Measurements from ENCODE around the gene IRF8.
A peak's percentile ranks its signal among the peaks of the same experiment; 100 is the strongest.
"Not testable (repeated sequence)": the region's sequence is repeated elsewhere in the genome, so short reads cannot be mapped to it uniquely, and the experiment has no call there.

The IRF8 gene

DNA sequence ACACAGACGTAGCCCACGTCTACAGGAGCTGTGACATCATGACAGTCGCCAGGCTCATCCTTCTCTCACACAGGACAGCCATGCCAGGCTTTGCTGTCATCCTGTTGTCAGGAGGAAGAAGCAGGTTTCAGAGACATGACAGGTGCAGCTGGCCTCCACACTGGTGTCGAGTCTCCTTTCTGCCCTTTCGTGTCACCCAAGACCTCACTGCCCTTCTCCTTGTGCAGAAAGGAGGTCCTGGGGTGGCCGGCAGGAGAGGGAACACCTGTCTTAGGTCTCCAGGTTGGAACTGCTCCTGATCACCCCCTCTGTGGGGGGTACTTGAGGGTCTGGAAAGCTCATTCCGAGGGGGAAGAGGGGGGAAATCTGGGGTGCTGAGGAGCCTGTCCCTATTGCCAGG lies 41.6 kb upstream of the IRF8 start:
- Histone ChIP-seq H3K4me3 (no peak overlapping the region), H3K9me3 (peaks cover 3% of the 10 kb centered on the region; the same call in 1 of the 2 replicates), H3K36me3 (no peaks in the 10 kb centered on the region), H3K27ac (no peak overlapping the region), H3K27me3 (no peaks in the 10 kb centered on the region), H4K20me1 (no peaks in the 10 kb centered on the region), H3K4me1 (peaks cover 60% of the 10 kb centered on the region), H3K4me2 (peak overlapping the region; percentile 53; the same call in 1 of the 2 replicates), H3K9ac (no peak overlapping the region)
- TF ChIP-seq Cebpa-rat (IDR thresholded peaks at IDR 0.05): no peak

DNA sequence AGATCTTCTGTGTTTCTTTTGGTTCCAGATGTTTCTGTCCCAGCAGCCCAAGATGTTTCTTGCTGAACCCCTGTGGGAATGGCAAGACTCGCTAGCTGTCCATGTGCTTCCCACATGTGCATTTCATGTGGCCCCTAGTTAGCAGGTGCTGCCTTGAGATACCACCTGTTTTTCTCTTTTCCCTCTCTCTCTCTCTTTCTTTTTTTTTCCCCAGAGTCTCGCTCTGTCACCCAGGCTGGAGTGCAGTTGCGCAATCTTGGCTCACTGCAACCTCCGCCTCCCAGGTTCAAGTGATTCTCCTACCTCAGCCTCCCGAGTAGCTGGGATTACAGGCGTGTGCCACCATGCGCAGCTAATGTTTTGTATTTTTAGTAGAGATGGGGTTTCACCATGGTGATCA lies 40.4 kb upstream of the IRF8 start:
- Histone ChIP-seq H3K4me2 (peak overlapping the region; percentile 53), H3K4me1 (peaks cover 61% of the 10 kb centered on the region)
- H3K4me3 ChIP-seq, H3K27ac ChIP-seq, H3K36me3 ChIP-seq, H4K20me1 ChIP-seq, H3K9me3 ChIP-seq, H3K9ac ChIP-seq, H3K27me3 ChIP-seq: not testable (repeated sequence)
- TF ChIP-seq Cebpa-rat (IDR thresholded peaks at IDR 0.05): peak; percentile 95

DNA sequence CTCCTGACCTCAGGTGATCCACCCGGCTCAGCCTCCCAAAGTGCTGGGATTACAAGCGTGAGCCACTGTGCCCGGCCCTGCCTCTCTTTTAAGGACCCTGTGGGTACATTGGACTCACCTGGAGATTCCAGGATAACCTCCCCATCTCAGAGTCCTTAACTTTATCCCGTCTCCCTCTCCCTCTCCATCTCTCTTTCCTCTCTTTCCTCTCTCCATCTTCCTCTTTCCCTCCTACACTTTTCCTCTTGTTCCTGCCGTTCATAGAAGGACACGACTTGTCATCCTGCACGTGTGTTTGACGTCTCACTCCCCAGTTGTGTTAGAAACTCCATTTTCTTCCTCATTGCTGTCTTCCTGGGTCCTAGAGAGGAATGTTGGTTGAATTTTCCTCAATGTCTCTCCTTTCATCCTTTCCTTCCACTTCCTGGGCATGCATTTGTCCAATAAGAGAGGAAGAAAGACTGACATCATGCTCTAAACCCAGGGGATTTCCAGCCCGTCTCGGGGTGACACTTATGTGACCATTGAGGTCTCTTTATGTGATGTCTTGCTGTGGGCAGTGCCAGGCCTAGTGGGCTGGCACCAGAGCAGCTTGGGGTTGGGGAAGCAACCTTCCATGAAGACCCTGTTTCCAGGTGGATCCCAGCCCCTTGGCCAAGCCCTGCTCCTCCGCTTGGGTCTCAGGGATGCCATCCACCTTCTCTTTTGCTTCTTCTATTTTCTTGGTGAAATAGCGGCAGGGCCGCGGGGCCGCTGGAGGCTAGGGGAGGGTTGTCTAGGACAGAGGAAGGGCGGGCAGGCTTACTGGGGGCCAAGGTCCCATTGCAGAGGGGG lies 39.8 kb upstream of the IRF8 start:
- Histone ChIP-seq H3K4me2 (peak overlapping the region; percentile 53), H3K9ac (no peak overlapping the region; the same call in 1 of the 2 replicates), H3K27me3 (no peaks in the 10 kb centered on the region)

DNA sequence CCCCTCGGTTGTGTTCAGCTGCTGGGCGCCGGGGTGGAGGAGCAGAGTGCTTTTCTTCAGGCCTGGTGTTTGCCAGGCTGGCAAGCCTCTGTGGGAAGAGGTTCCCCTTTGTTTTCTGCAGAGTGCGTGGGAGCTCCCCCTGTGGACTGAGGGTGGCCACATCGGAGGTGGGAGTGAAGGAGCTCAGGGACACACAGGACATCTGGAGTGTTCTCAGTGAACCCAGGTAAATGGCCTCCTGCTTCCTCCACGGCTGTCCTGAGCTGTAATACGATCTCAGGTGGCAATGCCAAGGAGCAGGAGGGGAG lies 39.2 kb upstream of the IRF8 start:
- Histone ChIP-seq H3K9ac (no peak overlapping the region; the same call in 1 of the 2 replicates), H3K36me3 (no peaks in the 10 kb centered on the region), H3K9me3 (peaks cover 18% of the 10 kb centered on the region), H3K4me1 (peaks cover 49% of the 10 kb centered on the region), H3K27me3 (no peaks in the 10 kb centered on the region), H4K20me1 (no peaks in the 10 kb centered on the region), H3K4me2 (peak overlapping the region; percentile 53), H3K27ac (no peak overlapping the region), H3K4me3 (no peak overlapping the region)
- no peak for TF ChIP-seq Cebpa-rat (IDR thresholded peaks at IDR 0.05)

More for the DNA sequence above, 39.8 kb upstream of the IRF8 start:
- Histone ChIP-seq H3K36me3 (no peaks in the 10 kb centered on the region), H3K27ac (no peak overlapping the region), H3K4me3 (no peak overlapping the region), H4K20me1 (no peaks in the 10 kb centered on the region), H3K4me1 (peaks cover 55% of the 10 kb centered on the region), H3K9me3 (peaks cover 12% of the 10 kb centered on the region)
- peak; percentile 51; the same call in 1 of the 2 replicates for TF ChIP-seq Cebpa-rat (IDR thresholded peaks at IDR 0.05)

DNA sequence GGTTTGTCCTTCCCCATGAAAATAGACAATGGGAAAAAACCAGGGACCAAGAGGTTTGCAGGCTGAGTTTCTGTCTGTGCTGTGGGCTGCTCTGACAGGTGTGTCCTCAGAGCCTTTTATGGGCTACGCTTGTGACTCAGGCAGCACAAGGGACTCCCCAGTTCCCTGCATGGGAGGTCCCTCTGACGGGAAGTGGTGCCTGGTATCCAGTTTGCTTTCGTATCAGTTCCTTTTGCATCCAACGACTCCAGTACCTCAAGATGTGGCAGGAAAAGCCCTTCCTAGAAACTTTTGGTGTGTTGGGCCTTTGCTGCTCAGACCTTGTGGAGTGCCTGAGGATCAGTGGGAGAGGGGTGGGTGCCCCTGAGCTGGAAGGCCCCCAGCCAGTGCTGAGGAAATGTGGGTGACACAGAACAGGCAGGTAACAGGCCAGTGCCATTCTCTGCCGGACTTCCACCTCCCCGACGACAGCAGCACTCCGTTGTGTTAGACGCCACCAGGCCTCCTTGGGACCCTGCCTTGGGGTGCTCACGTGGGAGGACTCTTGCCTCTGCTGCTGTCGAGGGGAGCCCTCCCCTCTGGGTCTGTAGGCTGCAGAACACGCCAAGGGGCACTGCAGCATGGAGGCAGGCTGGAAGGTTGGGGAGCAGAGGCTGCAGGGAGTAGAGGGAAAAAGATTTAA lies 38.4 kb upstream of the IRF8 start:
- H3K4me2 ChIP-seq: peak overlapping the region; percentile 53
- peaks cover 47% of the 10 kb centered on the region for H3K4me1 ChIP-seq
- peaks cover 20% of the 10 kb centered on the region for H3K9me3 ChIP-seq
- no peaks in the 10 kb centered on the region for H3K27me3 ChIP-seq
- no peak overlapping the region for H3K4me3 ChIP-seq
- no peaks in the 10 kb centered on the region for H3K36me3 ChIP-seq
- H3K9ac ChIP-seq: no peak overlapping the region
- no peaks in the 10 kb centered on the region for H4K20me1 ChIP-seq
- peak overlapping the region; percentile 40; the same call in 1 of the 2 replicates for H3K27ac ChIP-seq
- TF ChIP-seq Cebpa-rat (IDR thresholded peaks at IDR 0.05): no peak

DNA sequence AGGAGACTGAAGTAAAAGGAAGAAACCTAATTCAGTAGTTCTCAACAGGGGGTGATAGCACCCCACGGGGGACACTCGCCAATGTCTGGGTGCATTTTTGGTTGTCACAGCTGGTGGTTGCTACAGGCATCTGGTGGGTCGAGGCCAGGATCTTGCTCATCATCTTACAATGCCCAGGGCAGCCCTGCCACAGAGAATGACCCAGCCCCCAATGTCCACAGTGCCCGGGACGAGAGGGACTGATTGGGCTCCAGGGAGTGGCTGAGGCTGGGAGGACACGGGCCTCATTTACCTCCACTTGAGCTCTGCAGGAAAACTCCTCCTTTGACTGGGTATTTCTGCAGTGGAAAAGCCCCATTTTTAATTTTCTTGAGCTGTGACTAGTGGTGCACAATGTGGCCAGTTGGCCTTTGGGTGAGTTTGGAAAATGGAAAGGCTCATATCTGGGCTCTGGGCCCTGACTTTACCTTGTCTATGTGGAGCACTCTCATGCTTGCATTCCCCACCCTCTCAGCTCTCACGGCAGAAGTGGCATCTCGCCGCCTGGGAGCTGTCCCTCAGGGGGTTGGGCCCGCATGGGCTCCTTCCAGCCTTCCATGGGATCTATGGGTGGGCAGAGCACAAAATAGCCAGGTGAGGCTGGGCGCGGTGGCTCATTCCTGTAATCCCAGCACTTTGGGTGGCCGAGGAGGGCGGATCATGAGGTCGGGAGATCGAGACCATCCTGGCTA lies 37.7 kb upstream of the IRF8 start:
- Histone ChIP-seq H3K27me3 (no peaks in the 10 kb centered on the region), H3K4me2 (peak overlapping the region; percentile 53; the same call in 1 of the 2 replicates), H3K9ac (no peak overlapping the region), H3K4me3 (no peak overlapping the region), H3K9me3 (peaks cover 20% of the 10 kb centered on the region), H3K4me1 (peaks cover 50% of the 10 kb centered on the region), H3K36me3 (no peaks in the 10 kb centered on the region), H3K27ac (peak overlapping the region; percentile 40; the same call in 1 of the 2 replicates), H4K20me1 (no peaks in the 10 kb centered on the region)
- TF ChIP-seq Cebpa-rat (IDR thresholded peaks at IDR 0.05): no peak

DNA sequence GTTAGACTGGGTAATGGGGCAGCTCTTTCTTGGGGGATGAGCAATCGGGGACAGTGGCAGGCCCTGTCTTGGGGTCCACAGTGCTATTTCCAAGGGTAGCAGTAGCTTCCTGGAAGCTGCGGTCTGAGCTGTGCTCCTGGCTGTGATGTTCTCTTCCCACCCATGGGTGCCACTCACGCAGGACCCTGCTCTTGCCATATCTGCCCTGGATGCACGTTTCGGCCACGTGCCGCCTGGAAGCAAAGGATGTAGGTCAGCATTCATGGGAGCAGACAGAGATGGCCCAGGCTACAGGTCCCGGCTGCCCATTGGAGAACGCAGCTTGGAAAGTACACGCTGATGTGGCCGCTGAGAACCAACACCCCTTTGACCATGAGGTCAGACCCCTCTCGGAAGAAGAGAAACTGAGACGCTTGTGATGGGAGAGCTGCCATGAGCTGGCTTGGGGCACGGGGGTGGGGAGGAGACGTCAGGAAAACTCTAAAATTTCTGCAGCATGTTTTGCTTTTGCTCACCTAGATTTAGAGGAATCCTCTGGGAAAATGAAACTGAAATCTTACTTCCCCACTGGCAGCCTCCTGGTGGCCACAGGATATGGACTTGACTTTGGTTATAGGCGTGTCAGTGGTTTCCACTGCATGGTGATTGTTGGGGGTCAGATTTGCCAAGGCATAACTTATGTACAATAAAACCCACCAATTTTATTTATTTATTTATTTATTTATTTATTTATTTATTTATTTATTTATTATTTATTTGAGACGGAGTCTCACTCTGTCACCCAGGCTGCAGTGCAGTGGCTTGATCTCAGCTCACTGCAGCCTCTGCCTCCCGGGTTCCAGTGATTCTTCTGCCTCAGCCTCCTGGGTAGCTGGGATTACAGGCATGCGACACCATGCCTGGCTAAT lies 36.2 kb upstream of the IRF8 start:
- Histone ChIP-seq H3K27me3 (no peaks in the 10 kb centered on the region), H3K9me3 (peaks cover 27% of the 10 kb centered on the region), H4K20me1 (no peaks in the 10 kb centered on the region), H3K9ac (no peak overlapping the region), H3K36me3 (no peaks in the 10 kb centered on the region), H3K4me3 (no peak overlapping the region), H3K27ac (0 out of 2 replicates have a peak overlapping the region, but pooled peaks have one; percentile 12), H3K4me2 (peak overlapping the region; percentile 45; the same call in 1 of the 2 replicates), H3K4me1 (peaks cover 60% of the 10 kb centered on the region)
- TF ChIP-seq Cebpa-rat (IDR thresholded peaks at IDR 0.05): no peak

DNA sequence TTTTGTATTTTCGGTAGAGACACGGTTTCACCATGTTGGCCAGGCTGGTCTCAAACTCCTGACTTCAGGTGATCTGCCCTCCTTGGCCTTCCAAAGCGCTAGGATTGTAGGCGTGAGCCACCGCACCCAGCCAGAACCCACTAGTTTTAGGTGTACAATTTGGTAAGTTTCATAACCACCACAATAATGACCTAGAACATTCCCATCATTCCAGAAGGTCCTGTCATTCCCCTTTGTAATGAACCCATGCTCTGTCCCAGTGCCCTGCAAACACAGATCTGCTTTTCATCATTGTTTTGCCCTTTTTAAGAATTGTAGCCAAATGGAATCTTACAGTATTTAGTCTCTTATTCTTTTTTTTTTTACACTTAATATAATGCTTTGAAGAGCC lies 35.6 kb upstream of the IRF8 start:
- Histone ChIP-seq H3K9ac (no peak overlapping the region), H3K4me3 (no peak overlapping the region), H3K9me3 (peaks cover 31% of the 10 kb centered on the region), H3K4me1 (peaks cover 60% of the 10 kb centered on the region), H3K36me3 (no peaks in the 10 kb centered on the region), H3K4me2 (no peak overlapping the region), H4K20me1 (no peaks in the 10 kb centered on the region), H3K27ac (no peak overlapping the region), H3K27me3 (no peaks in the 10 kb centered on the region)
- no peak for TF ChIP-seq Cebpa-rat (IDR thresholded peaks at IDR 0.05)

DNA sequence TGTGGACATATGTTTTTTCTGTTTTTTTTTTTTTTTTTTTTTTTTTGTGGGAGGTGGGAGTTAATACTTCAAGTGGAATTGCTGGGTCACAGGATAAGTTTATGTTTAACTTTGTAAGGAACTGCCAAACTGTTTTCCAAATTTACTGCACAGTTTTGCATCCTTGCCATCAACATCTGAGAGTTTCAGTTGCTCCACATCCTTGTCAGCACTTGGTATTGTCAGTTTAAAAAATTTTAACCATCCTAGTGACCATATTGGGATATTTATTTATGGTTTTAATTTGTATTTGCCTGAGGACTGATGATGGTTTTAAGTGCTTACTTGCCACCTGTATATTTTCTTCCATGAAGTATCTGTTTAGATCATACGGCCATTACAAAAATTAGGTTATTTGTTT lies 34.0 kb upstream of the IRF8 start:
- Histone ChIP-seq H3K4me3 (no peak overlapping the region), H3K27ac (no peak overlapping the region), H3K9ac (no peak overlapping the region), H4K20me1 (no peaks in the 10 kb centered on the region), H3K4me1 (peaks cover 60% of the 10 kb centered on the region), H3K27me3 (no peaks in the 10 kb centered on the region), H3K36me3 (no peaks in the 10 kb centered on the region), H3K9me3 (peaks cover 31% of the 10 kb centered on the region), H3K4me2 (no peak overlapping the region)
- TF ChIP-seq Cebpa-rat (IDR thresholded peaks at IDR 0.05): no peak

All from BLaER1 (cell line).